HG02981 (cell line): ENCODE data around the gene SPATA19.
A peak's percentile ranks its signal among the peaks of the same experiment; 100 is the strongest.
"Not testable (repeated sequence)": the region's sequence is repeated elsewhere in the genome, so short reads cannot be mapped to it uniquely, and the experiment has no call there.

Experiments used
- ATAC-seq: cut with Tn5 transposase; IDR thresholded peaks from one replicate; pipeline ENCODE4 v1.9.1; 2021; ENCODE audit warnings: mild to moderate bottlenecking, moderate library complexity; ENCODE audit not compliant: unreplicated experiment

The SPATA19 gene

DNA sequence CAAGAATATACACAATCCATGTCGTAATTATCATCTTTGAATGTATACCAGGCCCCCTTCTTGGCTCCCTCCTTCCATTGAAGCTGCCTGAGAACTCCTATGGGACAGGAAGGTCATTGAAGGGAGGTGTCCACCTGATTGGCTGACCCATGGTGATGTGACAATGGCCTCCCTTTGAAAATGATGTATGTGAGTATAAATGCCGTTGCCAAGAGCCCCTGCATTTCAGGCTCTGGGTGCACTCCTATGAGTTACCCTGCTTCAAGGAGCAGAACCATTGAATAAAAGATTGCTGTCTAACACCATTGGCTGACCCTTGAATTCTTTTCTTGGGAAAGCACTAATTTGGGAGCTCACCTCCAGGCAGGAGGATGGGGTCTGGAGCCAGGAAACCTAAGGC is at the start of gene SPATA19:
SPATA19 (minus strand) TSS at position 101 of the 400 bp plus-strand sequence; CDS start at position 34, 67 bp downstream.
- ATAC-seq: no peak

DNA sequence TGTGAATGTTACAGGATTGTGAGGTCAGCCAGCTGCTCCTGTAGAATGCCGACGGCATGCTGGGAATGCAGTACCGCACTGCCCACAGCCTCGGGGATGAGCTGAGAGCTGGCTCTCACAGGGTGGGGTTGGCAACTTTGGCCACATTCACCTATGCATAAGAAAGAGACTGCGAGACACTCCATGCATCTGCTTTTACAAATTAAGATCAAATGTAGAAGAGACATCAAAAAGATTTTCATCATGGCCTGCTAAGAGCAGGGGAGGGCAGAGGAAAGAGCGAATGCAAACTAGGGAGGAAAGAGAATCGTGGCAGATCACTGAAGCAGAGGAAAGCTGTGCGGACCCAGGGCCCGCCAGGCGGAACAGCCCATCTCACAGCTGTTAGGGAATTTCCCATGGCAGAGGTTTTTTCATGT is 49.8 kb upstream of the SPATA19 start:
- peak; percentile 44 for ATAC-seq

- ATAC-seq: no peak
Observed at GRCh38 chr11:133893381-133893780, 48.1 kb upstream of the SPATA19 start.

- no peak for ATAC-seq
Observed at GRCh38 chr11:133892584-133893380, 47.5 kb upstream of the SPATA19 start.

DNA sequence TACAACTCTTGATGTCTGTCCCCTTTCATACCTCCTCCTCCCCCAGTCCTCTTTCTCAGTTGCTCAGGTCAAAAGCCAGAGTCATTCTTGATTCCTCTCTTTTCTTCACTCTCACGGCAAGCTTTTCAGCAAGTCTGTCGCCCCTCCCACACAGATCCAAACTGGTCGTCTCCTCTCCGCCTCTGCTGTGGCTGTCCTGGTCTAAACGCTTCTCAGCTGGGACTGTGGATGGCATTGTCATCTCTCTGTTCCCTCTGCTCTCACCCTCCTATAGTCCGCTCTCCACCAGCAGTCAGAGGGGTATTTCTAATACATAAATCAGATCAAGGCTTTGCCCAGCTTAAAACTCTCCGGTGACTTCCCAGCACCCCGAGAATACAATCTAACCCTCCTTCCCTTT is 46.8 kb upstream of the SPATA19 start:
- ATAC-seq: no peak

- ATAC-seq: no peak
Observed at GRCh38 chr11:133889893-133890292, 44.6 kb upstream of the SPATA19 start.

GRCh38 chr11:133889188-133889587 is 43.9 kb upstream of the SPATA19 start:
- no peak for ATAC-seq

DNA sequence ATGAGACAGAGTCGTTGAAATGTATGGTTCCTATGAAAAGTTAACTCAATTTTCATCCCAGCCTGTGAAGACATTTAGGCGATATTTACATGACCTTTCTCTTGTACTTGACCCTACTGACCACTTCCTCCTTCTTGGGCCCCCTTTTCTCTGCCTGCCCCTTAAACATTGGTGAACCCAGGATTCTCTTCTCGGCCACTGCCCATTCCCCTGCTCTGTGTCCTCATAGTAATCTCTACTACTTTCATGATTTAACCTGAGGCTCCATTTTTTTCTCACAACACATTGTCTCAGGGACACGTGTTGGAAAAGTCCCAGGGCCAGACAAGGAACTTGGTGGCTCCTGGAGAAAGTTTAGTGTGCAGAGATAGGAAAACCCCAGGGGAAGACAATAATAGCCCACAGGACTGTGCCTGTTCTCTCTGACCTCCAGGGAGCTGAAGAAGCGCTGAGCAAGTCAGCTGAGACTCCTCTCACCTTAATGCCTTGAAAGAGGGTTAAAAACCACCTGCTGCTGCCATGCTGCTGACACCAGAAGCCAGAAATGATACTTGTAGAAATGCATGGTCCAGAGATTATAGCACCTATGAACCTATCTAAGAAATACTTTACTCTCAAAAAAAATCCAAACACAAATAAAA is 42.5 kb upstream of the SPATA19 start:
- no peak for ATAC-seq

DNA sequence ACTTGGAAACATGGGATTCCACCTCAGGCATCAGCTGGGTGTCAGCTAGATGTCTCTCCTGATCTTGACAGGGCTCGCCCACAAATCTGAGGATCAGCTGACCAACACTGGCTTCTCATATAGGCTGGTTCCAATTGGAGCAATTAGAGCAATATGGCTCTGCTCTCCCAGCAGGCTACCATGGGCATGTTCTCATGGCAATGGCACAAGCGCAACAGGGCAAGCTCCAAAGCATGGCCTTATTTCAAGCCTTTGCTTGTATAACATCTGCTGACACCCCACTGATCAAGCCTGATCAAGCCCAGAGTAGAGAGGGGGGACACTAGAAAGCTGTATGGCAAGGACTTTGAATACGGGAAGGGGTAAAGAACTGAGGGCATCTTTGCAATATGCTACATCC is 40.7 kb upstream of the SPATA19 start:
- ATAC-seq: no peak

GRCh38 chr11:133872160-133872559 is 26.8 kb upstream of the SPATA19 start:
- no peak for ATAC-seq

DNA sequence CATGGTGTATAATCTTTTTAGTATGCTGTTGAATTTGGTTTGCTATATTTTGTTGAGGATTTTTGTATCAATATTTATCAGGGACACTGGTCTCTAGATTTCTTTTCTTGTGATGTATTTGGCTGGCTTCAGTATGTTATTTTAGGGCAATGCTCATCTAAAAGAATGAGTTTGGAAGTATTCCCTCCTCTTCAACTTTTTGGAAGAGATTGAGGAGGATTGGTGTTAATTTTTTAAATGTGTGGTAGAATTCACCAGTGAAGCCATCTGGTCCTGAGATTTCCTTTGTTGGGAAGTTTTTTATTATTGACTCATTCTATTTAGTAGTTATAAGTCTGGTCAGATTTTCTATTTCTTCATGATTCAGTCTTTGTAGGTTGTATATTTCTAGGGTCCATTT is 22.1 kb upstream of the SPATA19 start:
- no peak for ATAC-seq

- no peak for ATAC-seq
Observed at GRCh38 chr11:133865466-133865865, 20.2 kb upstream of the SPATA19 start.

GRCh38 chr11:133864756-133865155 is 19.4 kb upstream of the SPATA19 start:
- no peak for ATAC-seq

DNA sequence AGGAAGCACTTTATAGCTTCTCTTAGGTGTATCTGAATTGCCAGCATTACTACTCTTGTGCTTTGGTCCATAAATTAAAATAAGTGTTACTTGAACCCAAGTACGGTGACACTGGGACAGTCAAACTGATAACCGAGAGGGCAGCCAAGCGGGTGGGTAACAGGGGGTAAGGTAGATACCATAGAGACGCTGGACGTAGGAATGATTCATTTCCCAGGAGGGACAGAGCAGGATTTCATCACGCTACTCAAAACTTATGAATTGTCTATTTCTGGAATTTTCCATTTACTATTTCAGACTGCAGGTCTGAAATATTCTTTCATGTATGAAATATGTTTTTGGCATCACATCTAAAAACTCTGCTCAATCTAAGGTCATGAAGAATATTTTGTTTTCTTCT is 14.8 kb upstream of the SPATA19 start:
- no peak for ATAC-seq

- not testable (repeated sequence) for ATAC-seq
Observed at GRCh38 chr11:133854330-133854960, 9.1 kb upstream of the SPATA19 start.

DNA sequence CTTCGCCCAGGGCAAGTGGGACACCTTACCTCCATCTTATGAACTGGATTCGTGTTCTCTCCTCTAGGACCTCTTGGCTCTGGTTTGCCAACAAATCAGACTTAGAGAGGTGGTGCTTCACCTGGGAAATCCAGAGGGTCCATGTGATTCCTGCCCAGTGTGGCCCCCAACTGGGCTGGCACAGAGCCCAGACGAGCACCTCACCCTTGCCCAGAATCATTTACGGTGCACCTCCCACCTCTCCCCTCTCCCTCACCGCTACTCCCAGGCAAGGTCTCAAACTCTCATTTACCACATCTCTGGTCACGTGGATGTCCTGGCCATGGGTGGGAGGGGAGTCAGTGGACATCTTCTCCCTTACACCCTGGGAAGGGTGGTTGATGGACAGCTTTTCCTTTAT is 1.1 kb downstream of the SPATA19 start:
- no peak for ATAC-seq

GRCh38 chr11:133843454-133843987 is 1.8 kb downstream of the SPATA19 start:
- no peak for ATAC-seq

- no peak for ATAC-seq
Observed at GRCh38 chr11:133842730-133843129, 2.6 kb downstream of the SPATA19 start.

- ATAC-seq: no peak
Observed at GRCh38 chr11:133842053-133842452, 3.3 kb downstream of the SPATA19 start.

DNA sequence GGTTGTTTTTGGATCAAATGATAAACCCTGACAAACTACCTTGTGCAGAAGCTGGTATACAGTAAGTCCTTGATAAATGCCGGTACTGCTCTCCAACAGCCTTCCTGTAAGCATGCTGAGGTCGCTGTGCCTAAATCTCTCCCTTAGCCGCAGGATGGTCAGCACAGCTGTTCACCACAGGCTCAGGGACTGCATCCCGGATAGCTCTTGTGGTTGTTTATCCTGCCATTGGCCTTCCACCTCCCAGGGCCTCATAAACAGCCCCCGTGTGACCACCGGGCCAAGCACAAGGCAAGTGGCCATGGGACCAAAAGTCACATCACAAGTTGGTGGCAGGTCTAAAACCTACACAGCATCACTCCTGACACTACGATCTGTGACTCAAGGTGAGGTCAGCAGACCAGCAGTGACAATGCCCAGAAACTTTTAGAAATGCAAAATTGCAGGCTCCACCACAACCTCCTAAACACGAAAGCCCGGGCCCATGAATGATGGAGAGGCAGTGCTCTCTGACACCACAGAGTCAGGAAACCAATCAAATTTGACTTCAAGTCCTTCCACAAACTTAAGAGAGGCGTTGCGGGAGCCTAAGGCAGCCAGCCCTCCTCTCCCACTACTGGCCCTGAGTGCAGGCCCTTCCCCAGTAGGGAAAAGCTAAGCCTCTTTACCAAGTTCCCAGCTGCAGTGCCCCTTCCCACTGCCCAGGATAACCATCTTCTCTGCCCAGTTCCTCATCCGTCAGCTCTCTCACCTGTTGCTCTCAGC is 3.9 kb downstream of the SPATA19 start:
- no peak for ATAC-seq

- no peak for ATAC-seq
Observed at GRCh38 chr11:133840479-133840941, 4.8 kb downstream of the SPATA19 start.
